IMR-90 (cell line): ENCODE measurements around the gene PACSIN3.

ENCODE experiments used
- BHLHE40 ChIP-seq: fragments of 150-350 bp; IDR thresholded peaks from 2 replicates; pipeline ENCODE4 v1.6.1; 2016; ENCODE audit warnings: mild to moderate bottlenecking, low read depth, low read length
- CEBPB ChIP-seq: IDR thresholded peaks from 2 replicates; pipeline ENCODE4 v1.6.1; 2012; ENCODE audit warnings: low read depth, low read length, improper control_type of control experiment
- CTCF ChIP-seq: conservative IDR thresholded peaks from 2 replicates; pipeline ENCODE4 v1.5.1; 2012; ENCODE audit warnings: mild to moderate bottlenecking, low read depth, low read length, improper control_type of control experiment
- MXI1 ChIP-seq: IDR thresholded peaks from 2 replicates; pipeline ENCODE4 v1.6.1; 2012; ENCODE audit warnings: low read depth, mild to moderate bottlenecking, low read length, moderate library complexity, borderline replicate concordance
- POLR2A ChIP-seq: IDR thresholded peaks from 2 replicates; pipeline ENCODE4 v1.6.1; 2012; ENCODE audit warnings: mild to moderate bottlenecking, low read depth, low read length

- TF ChIP-seq CTCF (no peak), MXI1 (no peak), CEBPB (no peak), POLR2A (no peak), BHLHE40 (no peak)
These were observed 1.5 kb upstream of the PACSIN3 start for GRCh38 chr11:47187723-47188122.
